ENCODE data around the gene DOCK9.

The DOCK9 gene

DNA sequence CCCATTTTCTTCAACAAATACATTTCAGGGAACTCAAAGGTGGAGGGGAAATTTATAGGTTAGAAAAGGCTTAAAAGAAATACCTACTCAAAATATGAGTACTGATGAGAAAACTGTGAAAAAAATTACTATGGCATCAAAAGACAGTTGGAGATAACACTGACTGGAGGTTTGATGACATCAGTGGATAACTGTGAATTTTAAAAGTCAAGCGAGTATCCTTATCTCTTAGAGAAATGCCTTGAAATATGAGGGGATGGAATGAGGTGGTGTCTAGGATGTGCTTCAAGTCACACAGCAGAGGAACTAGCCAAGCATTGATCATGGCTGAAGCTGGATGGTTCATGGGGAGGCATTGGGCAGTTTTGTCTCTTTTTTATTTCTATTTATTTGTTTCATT is 198.2 kb downstream of the DOCK9 start:
- TF ChIP-seq, protein P1, sequence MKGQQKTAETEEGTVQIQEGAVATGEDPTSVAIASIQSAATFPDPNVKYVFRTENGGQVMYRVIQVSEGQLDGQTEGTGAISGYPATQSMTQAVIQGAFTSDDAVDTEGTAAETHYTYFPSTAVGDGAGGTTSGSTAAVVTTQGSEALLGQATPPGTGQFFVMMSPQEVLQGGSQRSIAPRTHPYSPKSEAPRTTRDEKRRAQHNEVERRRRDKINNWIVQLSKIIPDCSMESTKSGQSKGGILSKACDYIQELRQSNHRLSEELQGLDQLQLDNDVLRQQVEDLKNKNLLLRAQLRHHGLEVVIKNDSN (IDR thresholded peaks at IDR 0.05): no peak
- TF ChIP-seq YY1 (IDR thresholded peaks at IDR 0.05; ENCODE audit: low read depth) (no peak), CEBPB (IDR thresholded peaks at IDR 0.05) (no peak), CREB1 (IDR thresholded peaks at IDR 0.05; ENCODE audit: low read depth) (no peak), RAD21 (IDR thresholded peaks at IDR 0.05; ENCODE audit: low read depth) (no peak), EP300 (IDR thresholded peaks at IDR 0.05; ENCODE audit: borderline replicate concordance) (no peak), NFIC (IDR thresholded peaks at IDR 0.05) (no peak), FOXM1 (IDR thresholded peaks at IDR 0.05; ENCODE audit: borderline replicate concordance, low read depth) (no peak), REST (IDR thresholded peaks at IDR 0.05; ENCODE audit: low read depth) (no peak), EGR1 (IDR thresholded peaks at IDR 0.05) (no peak), ZBTB7A (IDR thresholded peaks at IDR 0.05; ENCODE audit: low read depth) (no peak), TEAD4 (IDR thresholded peaks at IDR 0.05) (no peak)

DNA sequence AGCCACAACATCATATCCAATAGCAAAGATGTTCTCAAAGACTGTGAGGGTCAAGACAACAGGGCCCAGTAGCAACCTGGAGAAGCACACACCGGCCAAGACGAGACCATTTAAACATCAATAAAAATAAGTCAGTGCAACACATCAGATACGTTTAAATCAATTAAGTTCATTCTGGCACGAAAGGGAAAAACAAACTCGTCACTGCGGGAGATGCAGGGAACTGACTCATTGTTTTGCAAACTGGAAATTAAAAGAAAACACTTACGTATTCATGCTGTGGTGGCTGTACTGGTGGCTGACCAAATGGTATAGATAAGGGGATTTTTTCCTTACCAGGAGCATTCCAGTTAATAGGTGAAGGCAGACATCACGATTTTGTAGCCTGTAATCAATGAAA is 199.1 kb downstream of the DOCK9 start:
- TF ChIP-seq TEAD4 (IDR thresholded peaks at IDR 0.05) (no peak), RAD21 (IDR thresholded peaks at IDR 0.05; ENCODE audit: low read depth) (no peak), CEBPB (IDR thresholded peaks at IDR 0.05) (no peak), REST (IDR thresholded peaks at IDR 0.05; ENCODE audit: low read depth) (no peak), TCF12 (IDR thresholded peaks at IDR 0.05; ENCODE audit: low read depth) (no peak)
- TF ChIP-seq, protein P1 (IDR thresholded peaks at IDR 0.05): no peak

- no peak for TF ChIP-seq NFIC (IDR thresholded peaks at IDR 0.05)
- no peak for TF ChIP-seq EP300 (IDR thresholded peaks at IDR 0.05; ENCODE audit: borderline replicate concordance)
- TF ChIP-seq, protein P1 (IDR thresholded peaks at IDR 0.05): no peak
- no peak for TF ChIP-seq TCF12 (IDR thresholded peaks at IDR 0.05; ENCODE audit: low read depth)
- no peak for TF ChIP-seq YY1 (IDR thresholded peaks at IDR 0.05; ENCODE audit: low read depth)
- TF ChIP-seq TEAD4 (IDR thresholded peaks at IDR 0.05): no peak
- no peak for TF ChIP-seq EGR1 (IDR thresholded peaks at IDR 0.05)
- TF ChIP-seq FOXM1 (IDR thresholded peaks at IDR 0.05; ENCODE audit: borderline replicate concordance, low read depth): no peak
- TF ChIP-seq ZBTB7A (IDR thresholded peaks at IDR 0.05; ENCODE audit: low read depth): no peak
- TF ChIP-seq CREB1 (IDR thresholded peaks at IDR 0.05; ENCODE audit: low read depth): no peak
- no peak for TF ChIP-seq REST (IDR thresholded peaks at IDR 0.05; ENCODE audit: low read depth)
- TF ChIP-seq, protein P2, sequence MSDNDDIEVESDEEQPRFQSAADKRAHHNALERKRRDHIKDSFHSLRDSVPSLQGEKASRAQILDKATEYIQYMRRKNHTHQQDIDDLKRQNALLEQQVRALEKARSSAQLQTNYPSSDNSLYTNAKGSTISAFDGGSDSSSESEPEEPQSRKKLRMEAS (IDR thresholded peaks at IDR 0.05): no peak
- no peak for TF ChIP-seq RAD21 (IDR thresholded peaks at IDR 0.05; ENCODE audit: low read depth)
- TF ChIP-seq CEBPB (IDR thresholded peaks at IDR 0.05): no peak
- no peak for TF ChIP-seq TAF1 (IDR thresholded peaks at IDR 0.05; ENCODE audit: low read depth)
These were observed 201.2 kb downstream of the DOCK9 start for GRCh38 chr13:98776644-98777043.

- no peak for TF ChIP-seq CREB1 (IDR thresholded peaks at IDR 0.05; ENCODE audit: low read depth)
These were observed 201.8 kb downstream of the DOCK9 start for GRCh38 chr13:98775844-98776598.
